Measurements from ENCODE around the gene MAP2K4.
A peak's percentile ranks its signal among the peaks of the same experiment; 100 is the strongest.

MAP2K4 gene

DNA sequence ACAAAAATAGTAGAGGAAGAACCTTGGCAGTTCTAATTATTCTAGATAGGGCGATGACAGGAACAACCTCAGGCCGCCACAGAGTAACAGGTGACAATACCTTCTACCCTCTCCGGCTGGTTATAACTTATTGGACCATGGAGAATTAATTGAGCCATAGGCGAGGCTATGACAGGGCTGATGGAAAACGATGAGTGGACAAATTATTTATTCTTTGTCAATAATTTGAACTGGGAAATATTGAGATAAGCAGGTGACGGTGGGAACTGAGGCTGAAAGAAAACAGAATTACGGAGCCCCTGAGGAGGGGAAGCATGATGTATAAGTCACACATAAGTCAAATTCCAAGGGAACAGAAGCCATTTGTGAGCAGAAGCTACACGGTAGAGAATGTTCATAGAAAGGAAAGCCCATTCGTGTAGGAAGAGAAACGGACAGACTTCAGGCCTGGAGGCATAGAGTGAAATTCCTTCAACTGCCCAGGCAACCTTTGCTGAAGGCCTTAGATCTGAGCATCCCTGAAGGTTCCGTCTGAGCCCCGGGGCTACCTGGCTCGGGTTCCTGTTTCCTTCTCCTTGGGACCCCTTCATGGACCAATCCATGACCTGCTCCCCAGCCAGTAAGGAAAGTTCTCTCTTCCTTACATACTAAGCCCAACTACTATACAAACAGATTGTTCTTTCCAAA is 158.1 kb downstream of the MAP2K4 start:
- Histone ChIP-seq H3K36me3 (ENCODE audit: control insufficient read depth in 2 of 2, insufficient read depth in 1 of 2, low read length in 2 of 2) (no peaks in the 10 kb centered on the region), H3K4me1 (ENCODE audit: control insufficient read depth, insufficient read depth, low read length) (no peaks in the 10 kb centered on the region), H3K9me3 (ENCODE audit: control insufficient read depth, insufficient read depth, low read depth, low read length) (no peaks in the 10 kb centered on the region), H3K4me3 (ENCODE audit: low read depth, low read length) (no peak overlapping the region), H3K27ac (ENCODE audit: extremely low read depth, low read depth, low read length) (no peak overlapping the region)
- ChIA-PET CTCF (interaction anchor here (0.6 to 1.7 kb wide), 4 partner anchors 487 to 852 kb away, joined by 3 to 4 read pairs (median 4); no protein-coding TSS in a partner anchor), POLR2A (no interaction called here)
- TF ChIP-seq, protein P1, sequence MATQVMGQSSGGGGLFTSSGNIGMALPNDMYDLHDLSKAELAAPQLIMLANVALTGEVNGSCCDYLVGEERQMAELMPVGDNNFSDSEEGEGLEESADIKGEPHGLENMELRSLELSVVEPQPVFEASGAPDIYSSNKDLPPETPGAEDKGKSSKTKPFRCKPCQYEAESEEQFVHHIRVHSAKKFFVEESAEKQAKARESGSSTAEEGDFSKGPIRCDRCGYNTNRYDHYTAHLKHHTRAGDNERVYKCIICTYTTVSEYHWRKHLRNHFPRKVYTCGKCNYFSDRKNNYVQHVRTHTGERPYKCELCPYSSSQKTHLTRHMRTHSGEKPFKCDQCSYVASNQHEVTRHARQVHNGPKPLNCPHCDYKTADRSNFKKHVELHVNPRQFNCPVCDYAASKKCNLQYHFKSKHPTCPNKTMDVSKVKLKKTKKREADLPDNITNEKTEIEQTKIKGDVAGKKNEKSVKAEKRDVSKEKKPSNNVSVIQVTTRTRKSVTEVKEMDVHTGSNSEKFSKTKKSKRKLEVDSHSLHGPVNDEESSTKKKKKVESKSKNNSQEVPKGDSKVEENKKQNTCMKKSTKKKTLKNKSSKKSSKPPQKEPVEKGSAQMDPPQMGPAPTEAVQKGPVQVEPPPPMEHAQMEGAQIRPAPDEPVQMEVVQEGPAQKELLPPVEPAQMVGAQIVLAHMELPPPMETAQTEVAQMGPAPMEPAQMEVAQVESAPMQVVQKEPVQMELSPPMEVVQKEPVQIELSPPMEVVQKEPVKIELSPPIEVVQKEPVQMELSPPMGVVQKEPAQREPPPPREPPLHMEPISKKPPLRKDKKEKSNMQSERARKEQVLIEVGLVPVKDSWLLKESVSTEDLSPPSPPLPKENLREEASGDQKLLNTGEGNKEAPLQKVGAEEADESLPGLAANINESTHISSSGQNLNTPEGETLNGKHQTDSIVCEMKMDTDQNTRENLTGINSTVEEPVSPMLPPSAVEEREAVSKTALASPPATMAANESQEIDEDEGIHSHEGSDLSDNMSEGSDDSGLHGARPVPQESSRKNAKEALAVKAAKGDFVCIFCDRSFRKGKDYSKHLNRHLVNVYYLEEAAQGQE (tag by site-specific recombination; IDR thresholded peaks at IDR 0.05) = no peak
- TF ChIP-seq ZBTB7A (tag by site-specific recombination; IDR thresholded peaks at IDR 0.05; ENCODE audit: low read depth) = no peak
- TF ChIP-seq, protein P2, sequence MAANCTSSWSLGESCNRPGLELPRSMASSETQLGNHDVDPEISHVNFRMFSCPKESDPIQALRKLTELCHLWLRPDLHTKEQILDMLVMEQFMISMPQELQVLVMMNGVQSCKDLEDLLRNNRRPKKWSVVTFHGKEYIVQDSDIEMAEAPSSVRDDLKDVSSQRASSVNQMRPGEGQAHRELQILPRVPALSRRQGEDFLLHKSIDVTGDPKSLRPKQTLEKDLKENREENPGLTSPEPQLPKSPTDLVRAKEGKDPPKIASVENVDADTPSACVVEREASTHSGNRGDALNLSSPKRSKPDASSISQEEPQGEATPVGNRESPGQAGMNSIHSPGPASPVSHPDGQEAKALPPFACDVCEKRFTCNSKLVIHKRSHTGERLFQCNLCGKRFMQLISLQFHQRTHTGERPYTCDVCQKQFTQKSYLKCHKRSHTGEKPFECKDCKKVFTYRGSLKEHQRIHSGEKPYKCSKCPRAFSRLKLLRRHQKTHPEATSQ (tag by site-specific recombination; IDR thresholded peaks at IDR 0.05) = no peak
- TF ChIP-seq ZNF23 (tag by site-specific recombination; IDR thresholded peaks at IDR 0.05; ENCODE audit: borderline replicate concordance) = no peak
- TF ChIP-seq, protein P3, sequence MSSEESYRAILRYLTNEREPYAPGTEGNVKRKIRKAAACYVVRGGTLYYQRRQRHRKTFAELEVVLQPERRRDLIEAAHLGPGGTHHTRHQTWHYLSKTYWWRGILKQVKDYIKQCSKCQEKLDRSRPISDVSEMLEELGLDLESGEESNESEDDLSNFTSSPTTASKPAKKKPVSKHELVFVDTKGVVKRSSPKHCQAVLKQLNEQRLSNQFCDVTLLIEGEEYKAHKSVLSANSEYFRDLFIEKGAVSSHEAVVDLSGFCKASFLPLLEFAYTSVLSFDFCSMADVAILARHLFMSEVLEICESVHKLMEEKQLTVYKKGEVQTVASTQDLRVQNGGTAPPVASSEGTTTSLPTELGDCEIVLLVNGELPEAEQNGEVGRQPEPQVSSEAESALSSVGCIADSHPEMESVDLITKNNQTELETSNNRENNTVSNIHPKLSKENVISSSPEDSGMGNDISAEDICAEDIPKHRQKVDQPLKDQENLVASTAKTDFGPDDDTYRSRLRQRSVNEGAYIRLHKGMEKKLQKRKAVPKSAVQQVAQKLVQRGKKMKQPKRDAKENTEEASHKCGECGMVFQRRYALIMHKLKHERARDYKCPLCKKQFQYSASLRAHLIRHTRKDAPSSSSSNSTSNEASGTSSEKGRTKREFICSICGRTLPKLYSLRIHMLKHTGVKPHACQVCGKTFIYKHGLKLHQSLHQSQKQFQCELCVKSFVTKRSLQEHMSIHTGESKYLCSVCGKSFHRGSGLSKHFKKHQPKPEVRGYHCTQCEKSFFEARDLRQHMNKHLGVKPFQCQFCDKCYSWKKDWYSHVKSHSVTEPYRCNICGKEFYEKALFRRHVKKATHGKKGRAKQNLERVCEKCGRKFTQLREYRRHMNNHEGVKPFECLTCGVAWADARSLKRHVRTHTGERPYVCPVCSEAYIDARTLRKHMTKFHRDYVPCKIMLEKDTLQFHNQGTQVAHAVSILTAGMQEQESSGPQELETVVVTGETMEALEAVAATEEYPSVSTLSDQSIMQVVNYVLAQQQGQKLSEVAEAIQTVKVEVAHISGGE (tag by site-specific recombination; conservative IDR thresholded peaks at IDR 0.05; ENCODE audit: low read depth) = no peak
- TF ChIP-seq GFI1B (tag by site-specific recombination; IDR thresholded peaks at IDR 0.05) = no peak
- TF ChIP-seq, protein P4, sequence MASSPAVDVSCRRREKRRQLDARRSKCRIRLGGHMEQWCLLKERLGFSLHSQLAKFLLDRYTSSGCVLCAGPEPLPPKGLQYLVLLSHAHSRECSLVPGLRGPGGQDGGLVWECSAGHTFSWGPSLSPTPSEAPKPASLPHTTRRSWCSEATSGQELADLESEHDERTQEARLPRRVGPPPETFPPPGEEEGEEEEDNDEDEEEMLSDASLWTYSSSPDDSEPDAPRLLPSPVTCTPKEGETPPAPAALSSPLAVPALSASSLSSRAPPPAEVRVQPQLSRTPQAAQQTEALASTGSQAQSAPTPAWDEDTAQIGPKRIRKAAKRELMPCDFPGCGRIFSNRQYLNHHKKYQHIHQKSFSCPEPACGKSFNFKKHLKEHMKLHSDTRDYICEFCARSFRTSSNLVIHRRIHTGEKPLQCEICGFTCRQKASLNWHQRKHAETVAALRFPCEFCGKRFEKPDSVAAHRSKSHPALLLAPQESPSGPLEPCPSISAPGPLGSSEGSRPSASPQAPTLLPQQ (tag by site-specific recombination; IDR thresholded peaks at IDR 0.05) = no peak

DNA sequence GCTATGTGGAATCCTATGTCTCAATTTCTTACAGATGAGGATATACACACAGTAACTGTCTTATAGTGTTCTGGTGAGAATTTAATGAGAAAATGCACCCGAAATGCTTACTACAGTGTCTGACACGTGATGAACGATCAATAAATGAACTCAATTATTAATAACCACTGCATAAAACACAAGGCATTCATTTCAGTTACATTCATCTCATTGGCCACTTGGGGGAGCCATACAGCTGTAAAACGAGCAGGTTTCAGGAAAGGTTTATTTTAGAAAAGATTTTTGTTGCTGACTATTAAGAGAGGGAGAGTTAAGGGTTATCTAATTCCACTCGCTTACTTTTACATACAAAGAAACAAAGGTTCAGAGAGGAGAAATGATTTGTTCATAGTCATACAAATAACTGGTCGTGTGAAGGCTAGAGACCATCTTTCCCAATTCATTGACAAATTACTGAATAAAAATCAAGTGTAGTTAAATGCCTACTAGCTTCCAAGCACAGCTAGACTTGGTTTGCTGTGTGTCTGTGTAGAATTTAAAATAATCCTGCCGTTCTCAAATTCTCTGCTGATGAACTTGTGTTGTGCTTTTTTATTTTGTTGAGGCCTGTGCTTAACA is 160.1 kb downstream of the MAP2K4 start:
- H3K9me3 ChIP-seq (ENCODE audit: control insufficient read depth, insufficient read depth, low read depth, low read length) = no peaks in the 10 kb centered on the region
- TF ChIP-seq ZNF654 (tag by site-specific recombination; IDR thresholded peaks at IDR 0.05; ENCODE audit: low read depth) = peak; percentile 85
- TF ChIP-seq, protein P5, sequence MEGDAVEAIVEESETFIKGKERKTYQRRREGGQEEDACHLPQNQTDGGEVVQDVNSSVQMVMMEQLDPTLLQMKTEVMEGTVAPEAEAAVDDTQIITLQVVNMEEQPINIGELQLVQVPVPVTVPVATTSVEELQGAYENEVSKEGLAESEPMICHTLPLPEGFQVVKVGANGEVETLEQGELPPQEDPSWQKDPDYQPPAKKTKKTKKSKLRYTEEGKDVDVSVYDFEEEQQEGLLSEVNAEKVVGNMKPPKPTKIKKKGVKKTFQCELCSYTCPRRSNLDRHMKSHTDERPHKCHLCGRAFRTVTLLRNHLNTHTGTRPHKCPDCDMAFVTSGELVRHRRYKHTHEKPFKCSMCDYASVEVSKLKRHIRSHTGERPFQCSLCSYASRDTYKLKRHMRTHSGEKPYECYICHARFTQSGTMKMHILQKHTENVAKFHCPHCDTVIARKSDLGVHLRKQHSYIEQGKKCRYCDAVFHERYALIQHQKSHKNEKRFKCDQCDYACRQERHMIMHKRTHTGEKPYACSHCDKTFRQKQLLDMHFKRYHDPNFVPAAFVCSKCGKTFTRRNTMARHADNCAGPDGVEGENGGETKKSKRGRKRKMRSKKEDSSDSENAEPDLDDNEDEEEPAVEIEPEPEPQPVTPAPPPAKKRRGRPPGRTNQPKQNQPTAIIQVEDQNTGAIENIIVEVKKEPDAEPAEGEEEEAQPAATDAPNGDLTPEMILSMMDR (tag by site-specific recombination; IDR thresholded peaks at IDR 0.05) = peak; percentile 22; the same call in 1 of the 2 replicates
- TF ChIP-seq ZNF596 (tag by site-specific recombination; IDR thresholded peaks at IDR 0.05) = no peak
- TF ChIP-seq PRDM1 (tag by site-specific recombination; IDR thresholded peaks at IDR 0.05) = 0 out of 2 replicates have a peak, but pooled peaks have one; percentile 11
- no peak for TF ChIP-seq ZNF132 (tag by site-specific recombination; IDR thresholded peaks at IDR 0.05; ENCODE audit: borderline replicate concordance)
- no peaks in the 10 kb centered on the region for H3K36me3 ChIP-seq (ENCODE audit: control insufficient read depth in 2 of 2, insufficient read depth in 1 of 2, low read length in 2 of 2)
- no peak overlapping the region for H3K4me3 ChIP-seq (ENCODE audit: low read depth, low read length)
- ChIA-PET CTCF (interaction anchor here (0.6 to 2.5 kb wide), 27 partner anchors 9 to 850 kb away, joined by 3 to 25 read pairs (median 3); partner anchors contain the start of gene MYOCD), POLR2A (no interaction called here)
- no peaks in the 10 kb centered on the region for H3K4me1 ChIP-seq (ENCODE audit: control insufficient read depth, insufficient read depth, low read length)
- no peak overlapping the region for H3K27ac ChIP-seq (ENCODE audit: extremely low read depth, low read depth, low read length)
